Embryonic facial prominence (tissue), 1 donor: ENCODE results near the gene BAHD1.
"Not testable (repeated sequence)": the region's sequence is repeated elsewhere in the genome, so short reads cannot be mapped to it uniquely, and the experiment has no call there.

Source experiments
- DNase-seq: peaks from one replicate; pipeline ENCODE4 v3.0.0-alpha.2; 2016; ENCODE audit errors: extremely low spot score

Gene BAHD1

GRCh38 chr15:40445421-40445922 lies 4.7 kb downstream of the BAHD1 start:
- no peak for DNase-seq

GRCh38 chr15:40446144-40446543 lies 5.4 kb downstream of the BAHD1 start:
- no peak for DNase-seq

- no peak for DNase-seq
Measured at GRCh38 chr15:40448354-40448753, 7.6 kb downstream of the BAHD1 start.

GRCh38 chr15:40449275-40449674 lies 8.5 kb downstream of the BAHD1 start:
- no peak for DNase-seq

- DNase-seq = no peak
Measured at GRCh38 chr15:40450047-40450446, 9.3 kb downstream of the BAHD1 start.

GRCh38 chr15:40451527-40452158 lies 10.9 kb downstream of the BAHD1 start:
- no peak for DNase-seq

GRCh38 chr15:40452296-40453090 lies 11.7 kb downstream of the BAHD1 start:
- no peak for DNase-seq

- DNase-seq = not testable (repeated sequence)
Measured at GRCh38 chr15:40453941-40454340, 13.2 kb downstream of the BAHD1 start.

- DNase-seq = no peak
Measured at GRCh38 chr15:40454904-40455391, 14.2 kb downstream of the BAHD1 start.

GRCh38 chr15:40456299-40456712 lies 15.6 kb downstream of the BAHD1 start:
- DNase-seq = no peak

GRCh38 chr15:40456738-40457137 lies 16.0 kb downstream of the BAHD1 start:
- DNase-seq = no peak

GRCh38 chr15:40458495-40459371 lies 18.0 kb downstream of the BAHD1 start:
- DNase-seq = no peak

GRCh38 chr15:40459391-40460015 lies 18.8 kb downstream of the BAHD1 start:
- DNase-seq = no peak

GRCh38 chr15:40460404-40460803 lies 19.7 kb downstream of the BAHD1 start:
- no peak for DNase-seq

GRCh38 chr15:40461958-40462357 lies 21.2 kb downstream of the BAHD1 start:
- no peak for DNase-seq

GRCh38 chr15:40463279-40463678 lies 22.5 kb downstream of the BAHD1 start:
- no peak for DNase-seq

- no peak for DNase-seq
Measured at GRCh38 chr15:40463886-40464545, 23.3 kb downstream of the BAHD1 start.

GRCh38 chr15:40464595-40465185 lies 23.9 kb downstream of the BAHD1 start:
- no peak for DNase-seq

- no peak for DNase-seq
Measured at GRCh38 chr15:40465939-40466338, 25.2 kb downstream of the BAHD1 start.

- no peak for DNase-seq
Measured at GRCh38 chr15:40466426-40467260, 25.9 kb downstream of the BAHD1 start.
